ENCODE data around the gene KLHL33. TPM values are rescaled to one million over a fixed set of nuclear protein-coding genes. Genes with fewer than 3 reads are reported as not detected.
A peak's percentile ranks its signal among the peaks of the same experiment; 100 is the strongest.

The KLHL33 gene
- polyA plus RNA-seq, 1 donor, result 0.64 TPM

GRCh38 chr14:20413744-20414082 is 22.3 kb downstream of the KLHL33 start:
- DNase-seq, result no peak
- Histone ChIP-seq H3K27ac (ENCODE audit: low read length) (peak overlapping the region; percentile 100), H3K4me1 (ENCODE audit: control insufficient read depth, insufficient read depth, low read length) (peaks cover 46% of the 10 kb centered on the region), H3K4me3 (ENCODE audit: low read length) (peak overlapping the region; percentile 96), H3K9me3 (ENCODE audit: control insufficient read depth, low read depth, low read length) (no peaks in the 10 kb centered on the region), H3K27me3 (ENCODE audit: control insufficient read depth, insufficient read depth, low read length) (no peaks in the 10 kb centered on the region), H3K36me3 (ENCODE audit: control insufficient read depth, insufficient read depth, low read length) (no peaks in the 10 kb centered on the region)
- WGBS (ENCODE audit: insufficient coverage, low lambda C conversion rate), result 0% methylated on average over 3 of the region's 9 CpGs

GRCh38 chr14:20412876-20413743 is 22.9 kb downstream of the KLHL33 start, which contains the start of gene TEP1:
Gene TEP1, minus strand, starts transcription at chr14:20413501. Its CDS starts 5,062 bp downstream, at chr14:20408439.
- H3K27ac ChIP-seq (ENCODE audit: low read length), result peak within 1 kb of the TSS; percentile 100
- DNase-seq, result peak; percentile 83 to 93
- H3K4me3 ChIP-seq (ENCODE audit: low read length), result peak within 1 kb of the TSS; percentile 96
- no peaks in the 10 kb centered on the region for H3K27me3 ChIP-seq (ENCODE audit: control insufficient read depth, insufficient read depth, low read length)
- no peaks in the 10 kb centered on the region for H3K9me3 ChIP-seq (ENCODE audit: control insufficient read depth, low read depth, low read length)
- peaks cover 45% of the 10 kb centered on the region for H3K4me1 ChIP-seq (ENCODE audit: control insufficient read depth, insufficient read depth, low read length)
- peaks cover 4% of the 10 kb centered on the region for H3K36me3 ChIP-seq (ENCODE audit: control insufficient read depth, insufficient read depth, low read length)
- 0% methylated on average over 1 of the region's 43 CpGs for WGBS (ENCODE audit: insufficient coverage, low lambda C conversion rate)

DNA sequence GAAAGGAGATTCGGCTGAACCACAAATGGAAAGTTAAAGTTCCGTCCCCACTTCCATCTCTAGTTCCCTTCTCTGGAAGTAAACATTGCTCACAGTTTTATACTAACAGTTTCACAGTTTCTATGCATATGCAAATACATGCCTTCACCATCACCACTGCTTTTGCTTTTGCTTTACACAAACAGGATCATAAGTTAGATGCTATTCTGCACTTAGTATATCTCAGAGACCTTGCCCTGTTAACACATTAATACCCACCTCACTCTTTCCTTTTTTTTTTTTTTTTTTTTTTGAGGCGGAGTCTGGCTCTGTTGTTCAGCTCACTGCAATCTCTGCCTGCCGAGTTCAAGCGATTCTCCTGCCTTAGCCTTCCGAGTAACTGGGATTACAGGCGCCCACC is 23.6 kb downstream of the KLHL33 start:
- Histone ChIP-seq H3K27ac (ENCODE audit: low read length) (peak overlapping the region; percentile 100), H3K27me3 (ENCODE audit: control insufficient read depth, insufficient read depth, low read length) (no peaks in the 10 kb centered on the region), H3K36me3 (ENCODE audit: control insufficient read depth, insufficient read depth, low read length) (peaks cover 11% of the 10 kb centered on the region), H3K9me3 (ENCODE audit: control insufficient read depth, low read depth, low read length) (no peaks in the 10 kb centered on the region), H3K4me3 (ENCODE audit: low read length) (peak overlapping the region; percentile 96), H3K4me1 (ENCODE audit: control insufficient read depth, insufficient read depth, low read length) (peaks cover 45% of the 10 kb centered on the region)
- no CpG with 5 or more reads among the region's 7 CpGs for WGBS (ENCODE audit: insufficient coverage, low lambda C conversion rate)
- peak in 1 of 2 donors; percentile 78 for DNase-seq

DNA sequence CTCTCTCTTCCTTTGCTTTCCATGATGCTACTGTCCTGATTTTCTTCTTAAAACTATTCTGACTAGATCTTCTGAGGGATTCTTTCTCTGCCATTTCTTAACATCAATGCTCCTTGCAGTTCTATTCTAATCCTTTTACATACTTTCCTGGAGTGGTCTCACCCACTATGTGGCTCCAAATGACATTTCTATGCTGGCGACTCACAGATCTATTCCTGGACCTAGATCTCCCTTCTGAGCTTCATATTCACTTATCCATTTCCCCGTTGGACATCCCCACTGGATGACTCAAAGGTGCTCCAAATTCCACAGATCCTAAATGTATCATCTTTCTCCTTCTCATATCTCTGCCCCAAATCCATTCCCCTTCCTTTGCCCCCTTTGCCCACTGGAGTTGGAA is 26.7 kb downstream of the KLHL33 start:
- H3K27ac ChIP-seq (ENCODE audit: low read length), result peak overlapping the region; percentile 82
- no peak overlapping the region for H3K4me3 ChIP-seq (ENCODE audit: low read length)
- H3K4me1 ChIP-seq (ENCODE audit: control insufficient read depth, insufficient read depth, low read length), result peaks cover 35% of the 10 kb centered on the region
- no peaks in the 10 kb centered on the region for H3K9me3 ChIP-seq (ENCODE audit: control insufficient read depth, low read depth, low read length)
- DNase-seq, result no peak
- WGBS (ENCODE audit: insufficient coverage, low lambda C conversion rate), result 100% methylated on average over 1 of the region's 2 CpGs
- no peaks in the 10 kb centered on the region for H3K27me3 ChIP-seq (ENCODE audit: control insufficient read depth, insufficient read depth, low read length)
- H3K36me3 ChIP-seq (ENCODE audit: control insufficient read depth, insufficient read depth, low read length), result peaks cover 40% of the 10 kb centered on the region

- peaks cover 86% of the 10 kb centered on the region for H3K36me3 ChIP-seq (ENCODE audit: control insufficient read depth, insufficient read depth, low read length)
- no peaks in the 10 kb centered on the region for H3K9me3 ChIP-seq (ENCODE audit: control insufficient read depth, low read depth, low read length)
- DNase-seq, result no peak
- no peak overlapping the region for H3K4me3 ChIP-seq (ENCODE audit: low read length)
- no peak overlapping the region for H3K27ac ChIP-seq (ENCODE audit: low read length)
- H3K27me3 ChIP-seq (ENCODE audit: control insufficient read depth, insufficient read depth, low read length), result no peaks in the 10 kb centered on the region
- H3K4me1 ChIP-seq (ENCODE audit: control insufficient read depth, insufficient read depth, low read length), result peaks cover 29% of the 10 kb centered on the region
- WGBS (ENCODE audit: insufficient coverage, low lambda C conversion rate), result no CpG with 5 or more reads among the region's 11 CpGs
Measured at GRCh38 chr14:20403521-20403920, 32.4 kb downstream of the KLHL33 start.

DNA sequence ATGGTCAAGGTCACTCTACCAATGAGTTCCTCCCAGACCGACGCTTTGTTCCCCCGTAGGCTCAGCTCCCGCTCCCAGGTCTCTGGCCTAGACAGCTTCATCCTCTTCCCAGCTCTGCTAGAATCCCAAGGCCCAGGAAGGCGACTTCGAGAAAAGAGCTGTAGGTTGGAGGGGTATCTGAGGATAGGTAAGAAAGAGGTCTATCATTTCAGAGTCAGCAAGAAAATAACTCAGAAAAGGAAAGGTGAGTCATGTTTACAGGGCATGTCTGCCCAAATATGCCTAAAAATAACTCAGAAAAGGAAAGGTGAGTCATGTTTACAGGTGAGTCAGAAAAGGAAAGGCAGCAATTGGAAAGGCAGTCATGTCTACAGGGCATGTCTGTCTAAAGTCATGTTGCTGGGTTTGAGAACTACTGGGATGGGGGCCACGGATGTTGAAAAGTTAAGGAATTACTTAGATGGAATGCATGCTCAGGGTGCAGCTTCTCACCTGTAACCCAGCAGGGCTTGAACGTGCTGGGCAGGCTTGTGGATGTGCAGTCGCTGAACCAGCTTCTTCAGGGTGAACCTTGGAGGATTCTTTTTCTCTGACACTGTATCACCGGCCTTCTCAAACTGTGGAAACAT is 34.9 kb downstream of the KLHL33 start:
- peaks cover 69% of the 10 kb centered on the region for H3K36me3 ChIP-seq (ENCODE audit: control insufficient read depth, insufficient read depth, low read length)
- no peak overlapping the region for H3K4me3 ChIP-seq (ENCODE audit: low read length)
- DNase-seq, result no peak
- no peak overlapping the region for H3K27ac ChIP-seq (ENCODE audit: low read length)
- H3K9me3 ChIP-seq (ENCODE audit: control insufficient read depth, low read depth, low read length), result no peaks in the 10 kb centered on the region
- WGBS (ENCODE audit: insufficient coverage, low lambda C conversion rate), result no CpG with 5 or more reads among the region's 10 CpGs
- H3K27me3 ChIP-seq (ENCODE audit: control insufficient read depth, insufficient read depth, low read length), result no peaks in the 10 kb centered on the region
- H3K4me1 ChIP-seq (ENCODE audit: control insufficient read depth, insufficient read depth, low read length), result peaks cover 15% of the 10 kb centered on the region

- peaks cover 69% of the 10 kb centered on the region for H3K36me3 ChIP-seq (ENCODE audit: control insufficient read depth, insufficient read depth, low read length)
- H3K27me3 ChIP-seq (ENCODE audit: control insufficient read depth, insufficient read depth, low read length), result no peaks in the 10 kb centered on the region
- no peak overlapping the region for H3K27ac ChIP-seq (ENCODE audit: low read length)
- H3K4me1 ChIP-seq (ENCODE audit: control insufficient read depth, insufficient read depth, low read length), result peaks cover 10% of the 10 kb centered on the region
- no peak for DNase-seq
- H3K9me3 ChIP-seq (ENCODE audit: control insufficient read depth, low read depth, low read length), result no peaks in the 10 kb centered on the region
- H3K4me3 ChIP-seq (ENCODE audit: low read length), result no peak overlapping the region
- WGBS (ENCODE audit: insufficient coverage, low lambda C conversion rate), result no CpG with 5 or more reads among the region's 1 CpG
Measured at GRCh38 chr14:20400589-20400964, 35.4 kb downstream of the KLHL33 start.

DNA sequence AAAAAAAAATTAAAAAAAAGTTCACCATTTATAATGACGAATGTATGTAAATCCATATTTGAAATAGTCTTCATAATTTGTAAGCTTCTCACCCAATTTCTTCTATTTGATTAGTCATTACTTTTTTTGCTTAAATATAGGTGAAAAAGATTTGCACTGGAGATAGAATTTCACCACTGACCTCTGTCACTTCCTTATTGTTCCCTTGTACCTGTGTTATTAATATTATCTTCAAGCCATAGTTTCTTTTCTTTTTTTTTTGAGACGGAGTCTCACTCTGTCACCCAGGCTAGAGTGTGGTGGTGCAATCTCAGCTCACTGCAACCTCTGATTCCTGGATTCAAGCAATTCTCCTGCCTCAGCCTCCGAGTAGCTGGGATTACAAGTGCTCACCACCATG is 38.5 kb downstream of the KLHL33 start:
- H3K4me3 ChIP-seq (ENCODE audit: low read length), result no peak overlapping the region
- WGBS (ENCODE audit: insufficient coverage, low lambda C conversion rate), result no CpG with 5 or more reads among the region's 3 CpGs
- H3K4me1 ChIP-seq (ENCODE audit: control insufficient read depth, insufficient read depth, low read length), result peaks cover 5% of the 10 kb centered on the region
- H3K36me3 ChIP-seq (ENCODE audit: control insufficient read depth, insufficient read depth, low read length), result peaks cover 63% of the 10 kb centered on the region
- no peaks in the 10 kb centered on the region for H3K27me3 ChIP-seq (ENCODE audit: control insufficient read depth, insufficient read depth, low read length)
- no peaks in the 10 kb centered on the region for H3K9me3 ChIP-seq (ENCODE audit: control insufficient read depth, low read depth, low read length)
- peak in 1 of 2 donors; percentile 84 for DNase-seq
- H3K27ac ChIP-seq (ENCODE audit: low read length), result peak overlapping the region; percentile 57

GRCh38 chr14:20391505-20391904 is 44.5 kb downstream of the KLHL33 start:
- WGBS (ENCODE audit: insufficient coverage, low lambda C conversion rate), result no CpG with 5 or more reads among the region's 4 CpGs
- Histone ChIP-seq H3K4me1 (ENCODE audit: control insufficient read depth, insufficient read depth, low read length) (peaks cover 3% of the 10 kb centered on the region), H3K4me3 (ENCODE audit: low read length) (no peak overlapping the region), H3K9me3 (ENCODE audit: control insufficient read depth, low read depth, low read length) (no peaks in the 10 kb centered on the region), H3K27me3 (ENCODE audit: control insufficient read depth, insufficient read depth, low read length) (no peaks in the 10 kb centered on the region), H3K36me3 (ENCODE audit: control insufficient read depth, insufficient read depth, low read length) (peaks cover 85% of the 10 kb centered on the region), H3K27ac (ENCODE audit: low read length) (no peak overlapping the region)
- no peak for DNase-seq

DNA sequence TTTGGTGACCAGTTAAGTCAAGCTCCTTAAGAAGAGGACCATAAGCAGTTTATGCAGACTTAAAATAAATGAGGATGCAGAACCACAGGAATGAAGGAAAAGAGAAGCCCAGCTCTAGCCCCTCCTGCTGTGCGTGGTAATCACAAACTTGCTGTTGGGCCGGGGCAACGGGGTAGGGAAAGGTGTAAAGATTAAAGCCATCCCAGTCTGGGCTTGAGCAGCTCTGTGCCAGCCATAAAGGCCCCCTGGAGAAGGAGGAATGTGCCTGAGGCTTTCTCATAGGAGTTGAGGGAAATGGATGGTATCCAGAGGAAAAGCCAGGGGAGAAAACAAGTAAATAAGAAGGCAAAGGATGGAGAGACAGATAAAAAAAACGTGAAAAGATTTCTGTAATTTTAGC is 47.8 kb downstream of the KLHL33 start:
- Histone ChIP-seq H3K27me3 (ENCODE audit: control insufficient read depth, insufficient read depth, low read length) (no peaks in the 10 kb centered on the region), H3K4me1 (ENCODE audit: control insufficient read depth, insufficient read depth, low read length) (no peaks in the 10 kb centered on the region), H3K27ac (ENCODE audit: low read length) (no peak overlapping the region), H3K9me3 (ENCODE audit: control insufficient read depth, low read depth, low read length) (no peaks in the 10 kb centered on the region), H3K4me3 (ENCODE audit: low read length) (no peak overlapping the region), H3K36me3 (ENCODE audit: control insufficient read depth, insufficient read depth, low read length) (peaks cover 87% of the 10 kb centered on the region)
- WGBS (ENCODE audit: insufficient coverage, low lambda C conversion rate), result 64% methylated on average over 1 of the region's 4 CpGs
- DNase-seq, result no peak

Measured in large intestine (tissue), 3 donors.